SKM-1 treated with dmso at 0.1 percent for 144 hours (cell line): ENCODE measurements around the gene R3HDM1.
"Not testable (repeated sequence)": the region's sequence is repeated elsewhere in the genome, so short reads cannot be mapped to it uniquely, and the experiment has no call there.

ENCODE experiments used
- DNase-seq: peaks from one replicate; lab custom pipeline; 2025; ENCODE audit not compliant: unreplicated experiment; lab: John Stamatoyannopoulos, UW

Gene R3HDM1

GRCh38 chr2:135531231-135532197 lies at the start of gene R3HDM1:
R3HDM1 (plus strand) TSS chr2:135531484; CDS start chr2:135604846, 73,362 bp downstream.
- peak; percentile 100 for DNase-seq

GRCh38 chr2:135485441-135485840 lies 45.8 kb upstream of the R3HDM1 start:
- DNase-seq: no peak

GRCh38 chr2:135490376-135490775 lies 40.9 kb upstream of the R3HDM1 start:
- no peak for DNase-seq

GRCh38 chr2:135494503-135494902 lies 36.8 kb upstream of the R3HDM1 start:
- no peak for DNase-seq

- no peak for DNase-seq
Observed at GRCh38 chr2:135494917-135495316, 36.4 kb upstream of the R3HDM1 start.

GRCh38 chr2:135498588-135498987 lies 32.7 kb upstream of the R3HDM1 start:
- not testable (repeated sequence) for DNase-seq

GRCh38 chr2:135504811-135505210 lies 26.5 kb upstream of the R3HDM1 start:
- no peak for DNase-seq

- DNase-seq: no peak
Observed at GRCh38 chr2:135510577-135510976, 20.7 kb upstream of the R3HDM1 start.

- no peak for DNase-seq
Observed at GRCh38 chr2:135512099-135512498, 19.2 kb upstream of the R3HDM1 start.

GRCh38 chr2:135525786-135526185 lies 5.5 kb upstream of the R3HDM1 start:
- no peak for DNase-seq

GRCh38 chr2:135528006-135528405 lies 3.3 kb upstream of the R3HDM1 start:
- DNase-seq: no peak

- peak; percentile 99 for DNase-seq
Observed at GRCh38 chr2:135530313-135531230, 712 bp upstream of the R3HDM1 start, which contains the start of gene ZRANB3. ZRANB3 (minus strand) TSS chr2:135531218.

- DNase-seq: no peak
Observed at GRCh38 chr2:135532581-135532980, 1.3 kb downstream of the R3HDM1 start.

- DNase-seq: not testable (repeated sequence)
Observed at GRCh38 chr2:135533545-135533944, 2.3 kb downstream of the R3HDM1 start.

- DNase-seq: no peak
Observed at GRCh38 chr2:135546436-135546835, 15.2 kb downstream of the R3HDM1 start.

GRCh38 chr2:135547311-135547710 lies 16.0 kb downstream of the R3HDM1 start:
- DNase-seq: no peak

GRCh38 chr2:135551356-135551755 lies 20.1 kb downstream of the R3HDM1 start:
- no peak for DNase-seq

GRCh38 chr2:135552887-135553286 lies 21.6 kb downstream of the R3HDM1 start:
- DNase-seq: no peak

GRCh38 chr2:135555311-135555710 lies 24.0 kb downstream of the R3HDM1 start:
- no peak for DNase-seq

- no peak for DNase-seq
Observed at GRCh38 chr2:135557530-135557929, 26.2 kb downstream of the R3HDM1 start.

GRCh38 chr2:135561925-135562324 lies 30.6 kb downstream of the R3HDM1 start:
- no peak for DNase-seq
